Measurements from ENCODE around the gene PRIM1. TPM values are rescaled to one million over a fixed set of nuclear protein-coding genes. Genes with fewer than 3 reads are reported as not detected.

The PRIM1 gene
- total RNA-seq, 2 donors from 2014 or later = 2.2 to 2.6 TPM

DNA sequence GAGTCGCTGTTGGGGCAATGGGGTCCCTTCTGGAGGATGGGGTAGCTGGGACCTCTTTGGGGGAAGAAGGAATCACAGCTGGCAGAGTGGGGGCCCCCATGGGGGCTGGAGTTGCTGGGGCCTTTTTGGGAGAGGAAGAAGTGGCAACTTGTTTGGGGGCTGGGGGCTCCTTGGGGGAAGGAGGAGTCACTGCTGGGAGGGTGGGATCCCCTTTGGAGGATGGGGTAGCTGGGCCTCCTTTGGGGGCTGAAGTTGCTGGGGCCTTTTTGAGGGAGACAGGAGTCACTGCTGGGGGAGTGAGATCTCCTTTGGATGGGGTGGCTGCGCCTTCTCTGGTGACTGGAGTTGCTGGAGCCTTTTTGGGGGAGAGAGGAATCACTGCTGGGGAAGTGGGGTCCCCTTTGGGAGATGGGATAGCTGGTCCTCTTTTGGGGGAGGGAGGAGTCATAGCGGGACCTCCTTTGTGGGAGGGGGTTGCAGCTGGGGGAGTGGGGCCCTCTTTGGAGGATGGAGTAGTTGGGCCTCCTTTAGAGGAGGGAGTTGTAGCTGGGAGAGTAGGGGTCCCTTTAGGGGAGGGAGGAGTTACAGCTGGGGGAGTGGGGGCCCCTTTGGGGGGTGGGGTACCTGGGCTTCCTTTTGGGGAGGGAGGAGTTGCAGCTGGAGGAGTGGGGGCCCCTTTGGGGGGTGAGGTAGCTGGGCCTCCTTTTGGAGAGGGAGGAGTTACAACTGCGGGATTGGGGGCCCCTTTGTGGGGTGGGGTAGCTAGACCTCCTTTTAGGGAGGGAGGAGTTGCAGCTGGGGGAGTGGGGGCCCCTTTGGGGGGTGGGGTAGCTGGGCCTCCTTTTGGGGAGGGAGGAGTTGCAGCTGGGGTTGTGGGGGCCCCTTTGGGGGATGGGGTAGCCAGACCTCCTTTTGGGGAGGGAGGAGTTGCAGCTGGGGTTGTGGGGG lies 34.9 kb downstream of the PRIM1 start:
- Histone ChIP-seq H3K4me3 (no peak overlapping the region), H3K27me3 (no peaks in the 10 kb centered on the region), H3K9me3 (no peaks in the 10 kb centered on the region), H3K36me3 (peaks cover 49% of the 10 kb centered on the region), H3K4me1 (peaks cover 0 to 65% of the 10 kb centered on the region in 2 donors), H3K27ac (no peak overlapping the region)
- TF ChIP-seq CTCF (IDR thresholded peaks at IDR 0.05) = no peak
- no peak for DNase-seq (ENCODE audit: low spot score)

DNA sequence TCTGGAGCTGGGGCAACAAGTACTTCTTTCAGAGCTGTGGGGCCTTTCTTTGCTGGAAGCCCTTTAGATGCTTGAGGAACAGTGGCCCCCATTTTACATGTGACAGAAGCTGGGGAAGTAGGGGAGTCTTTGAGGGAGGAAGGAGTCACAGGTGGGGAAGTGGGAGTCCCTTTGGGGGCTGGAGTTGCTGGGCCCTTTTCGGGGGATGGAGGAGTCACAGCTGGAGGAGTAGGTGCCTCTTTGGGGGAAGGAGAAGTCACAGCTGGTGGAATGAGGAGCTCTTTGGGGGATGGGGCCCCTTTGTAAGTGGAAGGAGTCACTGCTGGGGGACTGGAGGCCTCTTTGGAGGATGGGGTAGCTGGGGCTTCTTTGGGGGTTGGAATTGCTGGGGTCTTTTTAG lies 35.7 kb downstream of the PRIM1 start:
- H3K9me3 ChIP-seq = no peaks in the 10 kb centered on the region
- peaks cover 0 to 58% of the 10 kb centered on the region in 2 donors for H3K4me1 ChIP-seq
- no peak for TF ChIP-seq CTCF (IDR thresholded peaks at IDR 0.05)
- no peaks in the 10 kb centered on the region for H3K27me3 ChIP-seq
- no peak for DNase-seq (ENCODE audit: low spot score)
- peaks cover 56% of the 10 kb centered on the region for H3K36me3 ChIP-seq
- H3K27ac ChIP-seq = no peak overlapping the region
- H3K4me3 ChIP-seq = no peak overlapping the region

GRCh38 chr12:56715798-56716197 lies 36.3 kb downstream of the PRIM1 start:
- Histone ChIP-seq H3K4me1 (peaks cover 0 to 51% of the 10 kb centered on the region in 2 donors), H3K27ac (no peak overlapping the region), H3K9me3 (no peaks in the 10 kb centered on the region), H3K27me3 (no peaks in the 10 kb centered on the region), H3K4me3 (no peak overlapping the region), H3K36me3 (peaks cover 62% of the 10 kb centered on the region)
- no peak for DNase-seq (ENCODE audit: low spot score)
- no peak for TF ChIP-seq CTCF (IDR thresholded peaks at IDR 0.05)

- H3K4me3 ChIP-seq = no peak overlapping the region
- H3K27ac ChIP-seq = no peak overlapping the region
- no peak for TF ChIP-seq CTCF (IDR thresholded peaks at IDR 0.05)
- DNase-seq (ENCODE audit: low spot score) = no peak
- no peaks in the 10 kb centered on the region for H3K27me3 ChIP-seq
- peaks cover 0 to 38% of the 10 kb centered on the region in 2 donors for H3K4me1 ChIP-seq
- peaks cover 53% of the 10 kb centered on the region for H3K36me3 ChIP-seq
- no peaks in the 10 kb centered on the region for H3K9me3 ChIP-seq
These were observed 37.6 kb downstream of the PRIM1 start for GRCh38 chr12:56714431-56714929.

GRCh38 chr12:56713345-56713744 lies 38.8 kb downstream of the PRIM1 start:
- Histone ChIP-seq H3K4me1 (peaks cover 0 to 27% of the 10 kb centered on the region in 2 donors), H3K27ac (no peak overlapping the region), H3K9me3 (no peaks in the 10 kb centered on the region), H3K36me3 (peaks cover 43% of the 10 kb centered on the region), H3K27me3 (no peaks in the 10 kb centered on the region), H3K4me3 (no peak overlapping the region)
- no peak for TF ChIP-seq CTCF (IDR thresholded peaks at IDR 0.05)
- no peak for DNase-seq (ENCODE audit: low spot score)

Data from right atrium auricular region (tissue), 2 donors.